ENCODE measurements around the gene TMEM91. TPM values are rescaled to one million over a fixed set of nuclear protein-coding genes. Genes with fewer than 3 reads are reported as not detected.

TMEM91 gene
- total RNA-seq, 1 donor from 2014 or later = 4.8 TPM

DNA sequence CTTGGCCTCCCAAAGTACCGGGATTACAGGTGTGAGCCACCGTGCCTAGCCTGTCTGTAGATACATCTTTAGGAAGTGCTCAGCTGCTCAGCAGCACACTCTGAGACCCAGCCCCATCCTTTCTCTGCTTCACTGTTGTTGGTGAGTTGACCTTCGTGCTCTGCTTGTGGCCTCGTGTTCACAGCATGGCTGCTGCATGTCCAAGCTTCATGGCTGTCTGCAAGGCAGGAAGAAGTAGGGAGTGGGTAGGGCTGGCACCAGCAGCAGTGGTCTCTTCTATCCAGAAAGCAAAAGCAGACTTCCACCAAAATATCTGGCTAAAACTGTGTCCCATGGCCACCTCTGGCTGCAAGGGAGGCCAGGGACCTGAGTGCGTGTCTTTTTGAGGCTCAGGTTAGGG is 36.6 kb downstream of the TMEM91 start:
- intact Hi-C loops (cut with micrococcal nuclease) = no loop called here
- Mint-ChIP-seq H3K4me1 (ENCODE audit: low read depth) (peaks cover 7% of the 10 kb centered on the region), H3K36me3 (ENCODE audit: low read depth) (peaks cover 9% of the 10 kb centered on the region), H3K27ac (no peak overlapping the region), H3K9me3 (no peaks in the 10 kb centered on the region), H3K27me3 (ENCODE audit: low read depth) (no peaks in the 10 kb centered on the region), H3K4me3 (ENCODE audit: low read depth) (no peak overlapping the region)
- DNase-seq (ENCODE audit: low spot score) = no peak

DNA sequence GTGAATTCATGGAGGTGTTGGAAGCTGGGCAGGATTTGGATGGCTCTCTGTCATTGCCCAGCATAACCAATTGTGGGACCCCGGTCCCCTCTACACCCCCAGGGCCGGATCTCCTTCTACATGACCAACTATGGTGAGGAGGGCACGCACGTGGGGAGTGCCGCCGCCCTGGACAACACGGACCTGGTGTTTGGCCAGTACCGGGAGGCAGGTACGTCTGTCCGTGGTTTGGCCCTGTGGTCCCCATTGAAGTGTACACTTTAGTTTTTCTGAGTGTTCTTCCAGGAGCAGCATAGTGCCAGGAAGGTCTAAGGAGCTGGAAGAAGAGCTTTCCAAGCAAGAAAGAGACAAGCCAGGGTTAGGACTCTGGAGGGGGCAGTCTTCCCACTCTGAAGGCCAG is 37.6 kb downstream of the TMEM91 start:
- DNase-seq (ENCODE audit: low spot score) = no peak
- Mint-ChIP-seq H3K4me1 (ENCODE audit: low read depth) (peaks cover 7% of the 10 kb centered on the region), H3K27me3 (ENCODE audit: low read depth) (no peaks in the 10 kb centered on the region), H3K36me3 (ENCODE audit: low read depth) (peaks cover 15% of the 10 kb centered on the region), H3K4me3 (ENCODE audit: low read depth) (no peak overlapping the region), H3K9me3 (no peaks in the 10 kb centered on the region), H3K27ac (no peak overlapping the region)
- intact Hi-C loops (cut with micrococcal nuclease) = no loop called here

DNA sequence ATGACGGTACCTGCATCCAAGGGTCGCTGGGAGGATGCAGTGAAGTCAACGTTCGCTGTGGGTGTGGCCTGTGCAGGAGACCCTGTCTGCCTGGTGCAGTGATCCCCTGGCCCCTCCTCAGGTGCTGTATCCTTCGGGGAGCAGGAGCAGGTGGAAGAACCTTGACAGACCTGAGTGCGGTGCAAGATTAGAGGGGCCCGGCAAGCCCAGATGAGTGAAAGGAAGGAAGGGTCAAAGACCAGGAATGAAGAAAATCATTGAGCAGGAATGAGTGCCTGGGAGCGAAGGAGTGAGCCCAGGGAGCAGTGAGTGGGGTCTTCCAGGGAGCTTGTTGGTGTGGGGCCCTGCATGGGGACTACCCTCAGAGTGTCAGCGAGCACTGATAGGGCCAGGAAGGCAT is 38.1 kb downstream of the TMEM91 start:
- DNase-seq (ENCODE audit: low spot score) = no peak
- Mint-ChIP-seq H3K27ac (no peak overlapping the region), H3K4me1 (ENCODE audit: low read depth) (peaks cover 3% of the 10 kb centered on the region), H3K27me3 (ENCODE audit: low read depth) (no peaks in the 10 kb centered on the region), H3K36me3 (ENCODE audit: low read depth) (peaks cover 19% of the 10 kb centered on the region), H3K9me3 (no peaks in the 10 kb centered on the region), H3K4me3 (ENCODE audit: low read depth) (no peak overlapping the region)
- intact Hi-C loops (cut with micrococcal nuclease) = no loop called here

DNA sequence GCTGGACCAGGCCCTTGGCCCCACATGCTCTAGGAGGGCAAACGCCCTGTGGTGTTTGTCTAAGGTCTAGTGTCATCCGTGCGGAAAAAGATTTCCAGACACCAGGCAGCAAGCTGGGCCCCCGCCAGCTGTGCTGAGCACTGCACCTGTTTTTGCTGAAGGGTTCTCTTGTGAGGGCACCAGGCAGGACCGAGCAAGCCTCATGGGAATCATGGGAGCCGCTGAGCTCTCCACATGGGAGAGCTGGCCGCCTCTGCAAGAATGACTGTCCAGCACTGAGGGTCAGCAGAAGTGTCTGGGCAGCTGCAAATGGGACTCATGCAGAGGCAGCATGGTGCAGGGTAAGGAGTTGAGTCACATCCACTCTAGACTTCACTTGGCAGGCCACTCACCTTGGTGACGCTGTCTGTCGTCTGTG is 38.8 kb downstream of the TMEM91 start:
- Mint-ChIP-seq H3K27ac (no peak overlapping the region), H3K27me3 (ENCODE audit: low read depth) (no peaks in the 10 kb centered on the region), H3K4me3 (ENCODE audit: low read depth) (no peak overlapping the region), H3K4me1 (ENCODE audit: low read depth) (no peaks in the 10 kb centered on the region), H3K36me3 (ENCODE audit: low read depth) (peaks cover 24% of the 10 kb centered on the region), H3K9me3 (no peaks in the 10 kb centered on the region)
- intact Hi-C loops (cut with micrococcal nuclease) = no loop called here
- no peak for DNase-seq (ENCODE audit: low spot score)

DNA sequence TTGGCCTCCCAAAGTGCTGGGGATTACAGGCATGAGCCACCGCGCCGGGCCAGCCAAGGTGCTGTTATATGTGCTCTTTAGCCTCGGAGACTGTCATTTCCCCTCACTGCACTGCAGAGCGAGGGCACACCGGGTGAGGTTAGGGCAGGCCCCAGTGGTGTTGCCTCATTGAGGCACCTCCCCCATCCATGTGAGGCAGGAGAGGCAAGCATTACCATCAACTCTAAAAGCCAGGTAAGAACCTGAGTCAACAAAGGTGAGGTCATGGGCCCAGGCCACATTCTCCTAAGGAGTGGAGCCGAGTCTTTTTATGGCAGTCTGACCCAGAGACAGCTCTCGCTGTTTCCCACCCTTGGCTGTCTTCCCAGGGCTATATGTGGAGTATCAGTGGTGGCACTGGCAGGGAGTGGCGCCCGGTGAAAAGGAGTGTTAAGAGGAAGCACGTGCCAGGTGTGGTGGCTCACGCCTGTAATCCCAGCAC is 39.9 kb downstream of the TMEM91 start:
- no peaks in the 10 kb centered on the region for H3K4me1 Mint-ChIP-seq (ENCODE audit: low read depth)
- H3K36me3 Mint-ChIP-seq (ENCODE audit: low read depth) = peaks cover 30% of the 10 kb centered on the region
- no peaks in the 10 kb centered on the region for H3K27me3 Mint-ChIP-seq (ENCODE audit: low read depth)
- no peak overlapping the region for H3K4me3 Mint-ChIP-seq (ENCODE audit: low read depth)
- intact Hi-C loops (cut with micrococcal nuclease) = no loop called here
- H3K27ac Mint-ChIP-seq = no peak overlapping the region
- no peak for DNase-seq (ENCODE audit: low spot score)
- H3K9me3 Mint-ChIP-seq = no peaks in the 10 kb centered on the region

DNA sequence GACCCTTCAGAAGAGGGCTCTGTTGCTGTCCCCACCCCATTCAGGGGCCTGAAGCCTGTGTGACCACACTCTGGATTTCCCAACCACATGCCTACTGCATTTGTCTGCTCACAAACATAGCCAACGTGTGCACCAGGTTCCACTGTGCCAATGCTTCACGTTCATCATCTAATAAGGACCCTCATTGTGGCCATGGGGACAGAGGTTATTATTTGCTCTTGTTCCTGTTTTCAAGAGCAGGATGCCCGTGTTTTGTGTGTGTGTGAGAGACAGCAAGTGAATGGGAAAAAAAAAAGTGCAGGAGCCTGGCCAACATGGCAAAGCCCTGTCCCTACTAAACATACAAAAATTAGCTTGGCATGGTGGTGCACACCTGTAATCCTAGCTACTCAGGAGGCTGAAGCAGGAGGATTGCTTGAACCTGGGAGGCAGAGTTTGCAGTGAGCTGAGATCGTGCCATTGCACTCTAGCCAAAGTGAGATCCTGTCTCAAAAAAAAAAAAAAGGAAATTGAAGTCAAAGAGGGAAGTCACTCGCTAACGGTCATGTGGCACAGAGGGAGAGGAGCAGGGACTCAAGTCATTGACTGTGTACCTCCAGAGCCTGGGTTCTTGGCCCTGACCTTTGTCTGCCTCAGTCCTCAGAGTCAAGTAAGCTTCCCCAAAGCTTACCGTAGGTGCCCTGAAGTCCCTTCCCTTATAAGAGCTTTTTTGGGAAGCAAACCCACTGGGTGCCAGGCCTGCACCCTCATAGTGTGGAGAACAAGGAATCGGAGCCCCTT is 44.0 kb downstream of the TMEM91 start:
- intact Hi-C loops (cut with micrococcal nuclease) = no loop called here

DNA sequence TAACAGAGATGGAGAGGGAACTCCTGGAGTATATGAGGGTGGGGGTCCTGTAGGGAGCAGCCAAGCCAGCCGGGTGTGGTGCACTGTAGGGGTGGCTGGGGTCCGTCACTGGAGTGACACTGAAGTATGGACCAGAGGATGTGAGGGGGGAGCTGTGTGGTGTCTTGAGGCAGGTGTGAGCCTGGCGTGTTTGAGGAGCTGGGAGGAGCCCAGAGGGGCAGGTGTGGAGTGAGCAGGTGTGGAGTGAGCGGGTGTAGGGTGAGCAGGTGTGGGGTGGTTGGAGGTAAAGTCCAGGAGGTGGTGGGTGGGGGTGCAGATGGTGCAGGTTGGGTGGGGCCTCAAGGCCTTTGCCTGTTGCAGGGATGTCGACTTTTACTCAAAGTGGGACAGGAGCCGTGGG is 45.0 kb downstream of the TMEM91 start:
- intact Hi-C loops (cut with micrococcal nuclease) = no loop called here

More for the DNA sequence above, 44.0 kb downstream of the TMEM91 start:
- Mint-ChIP-seq H3K27me3 (ENCODE audit: low read depth) (no peaks in the 10 kb centered on the region), H3K4me1 (ENCODE audit: low read depth) (no peaks in the 10 kb centered on the region), H3K36me3 (ENCODE audit: low read depth) (peaks cover 38% of the 10 kb centered on the region), H3K27ac (no peak overlapping the region), H3K9me3 (no peaks in the 10 kb centered on the region), H3K4me3 (ENCODE audit: low read depth) (no peak overlapping the region)
- DNase-seq (ENCODE audit: low spot score) = no peak

DNA sequence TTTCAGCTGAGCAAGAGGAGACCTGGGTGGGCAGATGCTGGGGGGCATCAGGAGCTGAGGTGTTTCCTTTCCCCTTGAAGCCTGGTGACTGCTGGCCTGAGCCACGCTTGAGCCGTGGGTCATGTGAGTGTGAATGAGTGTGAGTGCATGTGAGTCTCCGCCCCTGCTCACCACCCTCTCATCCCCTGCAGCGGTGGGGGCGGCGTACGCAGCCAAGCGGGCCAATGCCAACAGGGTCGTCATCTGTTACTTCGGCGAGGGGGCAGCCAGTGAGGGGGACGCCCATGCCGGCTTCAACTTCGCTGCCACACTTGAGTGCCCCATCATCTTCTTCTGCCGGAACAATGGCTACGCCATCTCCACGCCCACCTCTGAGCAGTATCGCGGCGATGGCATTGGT is 45.6 kb downstream of the TMEM91 start:
- peaks cover 35% of the 10 kb centered on the region for H3K36me3 Mint-ChIP-seq (ENCODE audit: low read depth)
- no peaks in the 10 kb centered on the region for H3K9me3 Mint-ChIP-seq
- DNase-seq (ENCODE audit: low spot score) = no peak
- H3K4me1 Mint-ChIP-seq (ENCODE audit: low read depth) = peaks cover 2% of the 10 kb centered on the region
- no peaks in the 10 kb centered on the region for H3K27me3 Mint-ChIP-seq (ENCODE audit: low read depth)
- H3K4me3 Mint-ChIP-seq (ENCODE audit: low read depth) = no peak overlapping the region
- no peak overlapping the region for H3K27ac Mint-ChIP-seq
- intact Hi-C loops (cut with micrococcal nuclease) = no loop called here

More for the DNA sequence above, 45.0 kb downstream of the TMEM91 start:
- DNase-seq (ENCODE audit: low spot score) = no peak
- Mint-ChIP-seq H3K27ac (no peak overlapping the region), H3K4me1 (ENCODE audit: low read depth) (no peaks in the 10 kb centered on the region), H3K9me3 (no peaks in the 10 kb centered on the region), H3K27me3 (ENCODE audit: low read depth) (no peaks in the 10 kb centered on the region), H3K4me3 (ENCODE audit: low read depth) (no peak overlapping the region), H3K36me3 (ENCODE audit: low read depth) (peaks cover 36% of the 10 kb centered on the region)

DNA sequence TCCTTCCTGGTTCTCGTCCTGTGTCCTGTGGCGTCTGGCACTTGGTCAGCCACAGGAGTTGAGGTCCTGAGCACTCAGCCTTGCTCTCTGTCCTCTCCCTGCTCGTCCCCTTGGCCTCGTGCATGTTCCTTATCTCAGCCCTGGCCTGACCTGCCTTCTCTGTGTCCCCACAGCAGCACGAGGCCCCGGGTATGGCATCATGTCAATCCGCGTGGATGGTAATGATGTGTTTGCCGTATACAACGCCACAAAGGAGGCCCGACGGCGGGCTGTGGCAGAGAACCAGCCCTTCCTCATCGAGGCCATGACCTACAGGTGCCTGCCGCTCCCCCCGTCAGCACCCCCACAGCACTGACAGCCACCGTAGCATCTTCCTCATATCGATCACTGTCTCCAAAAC is 46.1 kb downstream of the TMEM91 start:
- DNase-seq (ENCODE audit: low spot score) = no peak
- no peaks in the 10 kb centered on the region for H3K27me3 Mint-ChIP-seq (ENCODE audit: low read depth)
- intact Hi-C loops (cut with micrococcal nuclease) = no loop called here
- no peak overlapping the region for H3K4me3 Mint-ChIP-seq (ENCODE audit: low read depth)
- H3K36me3 Mint-ChIP-seq (ENCODE audit: low read depth) = peaks cover 35% of the 10 kb centered on the region
- H3K4me1 Mint-ChIP-seq (ENCODE audit: low read depth) = peaks cover 4% of the 10 kb centered on the region
- no peaks in the 10 kb centered on the region for H3K9me3 Mint-ChIP-seq
- H3K27ac Mint-ChIP-seq = no peak overlapping the region

DNA sequence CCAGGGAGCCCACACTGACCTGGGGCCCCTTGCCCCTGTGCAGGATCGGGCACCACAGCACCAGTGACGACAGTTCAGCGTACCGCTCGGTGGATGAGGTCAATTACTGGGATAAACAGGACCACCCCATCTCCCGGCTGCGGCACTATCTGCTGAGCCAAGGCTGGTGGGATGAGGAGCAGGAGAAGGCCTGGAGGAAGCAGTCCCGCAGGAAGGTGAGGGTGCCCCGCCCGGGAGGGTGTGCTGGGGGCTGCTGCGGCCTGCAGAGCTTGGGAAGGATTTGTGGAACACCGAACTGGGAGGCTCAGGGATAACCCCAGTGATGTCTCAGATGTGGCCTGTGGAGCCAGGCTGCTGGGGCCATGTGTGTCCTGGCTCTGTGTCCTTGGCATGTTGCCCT is 46.6 kb downstream of the TMEM91 start:
- intact Hi-C loops (cut with micrococcal nuclease) = no loop called here
- Mint-ChIP-seq H3K27me3 (ENCODE audit: low read depth) (no peaks in the 10 kb centered on the region), H3K4me1 (ENCODE audit: low read depth) (peaks cover 8% of the 10 kb centered on the region), H3K9me3 (no peaks in the 10 kb centered on the region), H3K4me3 (ENCODE audit: low read depth) (no peak overlapping the region), H3K27ac (no peak overlapping the region), H3K36me3 (ENCODE audit: low read depth) (peaks cover 35% of the 10 kb centered on the region)
- no peak for DNase-seq (ENCODE audit: low spot score)

DNA sequence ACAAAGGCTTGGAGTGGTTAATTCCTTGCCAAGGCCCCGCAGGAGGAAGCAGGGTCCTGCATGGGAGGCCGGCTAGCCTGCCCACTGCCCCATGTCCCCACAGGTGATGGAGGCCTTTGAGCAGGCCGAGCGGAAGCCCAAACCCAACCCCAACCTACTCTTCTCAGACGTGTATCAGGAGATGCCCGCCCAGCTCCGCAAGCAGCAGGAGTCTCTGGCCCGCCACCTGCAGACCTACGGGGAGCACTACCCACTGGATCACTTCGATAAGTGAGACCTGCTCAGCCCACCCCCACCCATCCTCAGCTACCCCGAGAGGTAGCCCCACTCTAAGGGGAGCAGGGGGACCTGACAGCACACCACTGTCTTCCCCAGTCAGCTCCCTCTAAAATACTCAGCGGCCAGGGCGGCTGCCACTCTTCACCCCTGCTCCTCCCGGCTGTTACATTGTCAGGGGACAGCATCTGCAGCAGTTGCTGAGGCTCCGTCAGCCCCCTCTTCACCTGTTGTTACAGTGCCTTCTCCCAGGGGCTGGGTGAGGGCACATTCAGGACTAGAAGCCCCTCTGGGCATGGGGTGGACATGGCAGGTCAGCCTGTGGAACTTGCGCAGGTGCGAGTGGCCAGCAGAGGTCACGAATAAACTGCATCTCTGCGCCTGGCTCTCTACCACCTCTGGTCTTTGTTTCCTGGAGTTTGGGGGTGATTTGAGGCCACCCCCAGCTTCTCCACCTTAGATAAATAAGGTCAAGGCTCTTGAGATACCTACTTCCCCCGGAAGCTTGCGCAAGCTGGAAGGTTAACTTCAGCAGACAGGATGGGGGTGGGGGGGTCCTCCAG is 48.2 kb downstream of the TMEM91 start:
- no peak for DNase-seq (ENCODE audit: low spot score)
- H3K36me3 Mint-ChIP-seq (ENCODE audit: low read depth) = peaks cover 29% of the 10 kb centered on the region
- H3K27me3 Mint-ChIP-seq (ENCODE audit: low read depth) = no peaks in the 10 kb centered on the region
- H3K27ac Mint-ChIP-seq = no peak overlapping the region
- no peak overlapping the region for H3K4me3 Mint-ChIP-seq (ENCODE audit: low read depth)
- H3K4me1 Mint-ChIP-seq (ENCODE audit: low read depth) = peaks cover 17% of the 10 kb centered on the region
- intact Hi-C loops (cut with micrococcal nuclease) = no loop called here
- H3K9me3 Mint-ChIP-seq = no peaks in the 10 kb centered on the region

DNA sequence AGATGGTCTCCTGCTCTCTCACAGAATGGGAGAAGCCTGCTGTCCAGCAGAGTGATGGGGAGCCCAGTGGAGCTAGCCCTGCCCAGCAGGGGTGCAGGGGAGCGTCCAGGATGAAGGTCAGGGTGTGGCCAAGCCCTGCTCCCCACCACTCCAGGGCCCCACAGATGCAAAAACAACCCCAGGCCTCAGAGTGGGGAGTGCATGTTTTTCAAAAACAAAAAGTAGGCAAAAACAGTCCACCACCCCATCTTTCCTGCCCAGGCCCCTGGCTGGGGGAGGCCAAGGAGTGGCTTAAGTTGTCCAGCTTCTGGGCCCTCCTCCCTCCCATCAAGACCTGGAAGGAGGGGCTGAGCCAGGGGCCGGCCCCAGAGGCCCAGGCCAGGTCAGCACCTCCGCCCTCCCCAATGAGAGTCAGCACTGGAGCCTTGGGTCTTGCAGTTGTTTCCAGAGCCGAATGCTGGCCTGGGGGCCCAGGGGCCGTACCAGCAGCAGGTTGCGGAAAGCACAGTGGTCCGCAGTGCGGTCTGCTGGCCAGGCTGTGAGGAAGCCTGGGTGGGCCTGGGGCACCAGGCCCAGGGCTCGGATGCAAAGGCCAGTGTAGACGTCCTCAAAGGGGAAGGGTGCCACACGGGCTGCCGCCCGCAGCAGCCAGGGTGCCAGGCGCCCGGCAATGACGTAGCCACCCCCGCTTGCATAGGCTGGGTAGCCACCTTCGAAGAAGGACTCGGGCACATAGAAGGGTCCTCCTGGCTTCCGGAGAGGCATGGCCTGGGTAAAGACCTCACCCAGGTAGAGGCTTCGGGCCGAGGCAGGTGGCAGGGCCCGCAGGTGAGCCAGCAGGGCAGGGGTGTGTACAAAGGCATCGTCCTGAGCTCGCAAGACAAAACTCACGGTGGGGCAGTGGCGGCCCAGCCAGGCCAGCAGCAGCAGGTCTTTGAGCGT is 49.1 kb downstream of the TMEM91 start:
- intact Hi-C loops (cut with micrococcal nuclease) = no loop called here
- no peak overlapping the region for H3K27ac Mint-ChIP-seq
- peaks cover 17% of the 10 kb centered on the region for H3K4me1 Mint-ChIP-seq (ENCODE audit: low read depth)
- DNase-seq (ENCODE audit: low spot score) = no peak
- H3K4me3 Mint-ChIP-seq (ENCODE audit: low read depth) = no peak overlapping the region
- no peaks in the 10 kb centered on the region for H3K27me3 Mint-ChIP-seq (ENCODE audit: low read depth)
- peaks cover 22% of the 10 kb centered on the region for H3K36me3 Mint-ChIP-seq (ENCODE audit: low read depth)
- H3K9me3 Mint-ChIP-seq = no peaks in the 10 kb centered on the region

Data from activated T-helper 2 cell treated with anti-CD3 and anti-CD28 coated beads, Interferon-gamma antibody, Interleukin-2, Interleukin-4, amounts not matched to agents 10 μg/mL and 5 μg/mL and 100 μg/mL, durations not matched to agents 14 hours and 24 hours and 36 hours (primary cell).